Type B pancreatic cell (in vitro differentiated cells): Measurements from ENCODE around the gene RGS10. TPM values are rescaled to one million over a fixed set of nuclear protein-coding genes. Genes with fewer than 3 reads are reported as not detected.

Experiments
- DNase-seq: peaks from one replicate; pipeline ENCODE4 v3.0.0; 2021; ENCODE audit warnings: mixed read lengths; ENCODE audit not compliant: unreplicated experiment; ENCODE audit errors: extremely low spot score
- H3K27ac Mint-ChIP-seq: 2 replicates; pipeline ENCODE4 v1.8.0; 2021; ENCODE audit warnings: mild to moderate bottlenecking, mixed read lengths
- H3K27me3 Mint-ChIP-seq: 2 replicates; pipeline ENCODE4 v1.8.0; 2021; ENCODE audit warnings: mixed read lengths
- H3K36me3 Mint-ChIP-seq: 2 replicates; pipeline ENCODE4 v1.8.0; 2021; ENCODE audit warnings: mixed read lengths
- H3K4me1 Mint-ChIP-seq: one replicate; pipeline ENCODE4 v1.8.0; 2021; ENCODE audit warnings: mixed read lengths; ENCODE audit not compliant: unreplicated experiment
- H3K4me3 Mint-ChIP-seq: 2 replicates; pipeline ENCODE4 v1.8.0; 2021; ENCODE audit warnings: mild to moderate bottlenecking, mixed read lengths
- H3K9me3 Mint-ChIP-seq: 2 replicates; pipeline ENCODE4 v1.8.0; 2021; ENCODE audit warnings: mixed read lengths
- total RNA-seq: library from RNA; stranded (reverse); gene quantifications from 2 replicates; pipeline ENCODE4 v1.2.1, GENCODE V29; 2021; ENCODE audit warnings: low replicate concordance
- TF ChIP-seq, protein P1 (sequence below): fragments of 200-600 bp; sonication (generic); conservative IDR thresholded peaks from 2 replicates; pipeline ENCODE4 v1.5.0; 2021; ENCODE audit warnings: antibody characterized with exemption, mild to moderate bottlenecking

RGS10 gene
- total RNA-seq, 1 donor from 2014 or later = 10.2 TPM

DNA sequence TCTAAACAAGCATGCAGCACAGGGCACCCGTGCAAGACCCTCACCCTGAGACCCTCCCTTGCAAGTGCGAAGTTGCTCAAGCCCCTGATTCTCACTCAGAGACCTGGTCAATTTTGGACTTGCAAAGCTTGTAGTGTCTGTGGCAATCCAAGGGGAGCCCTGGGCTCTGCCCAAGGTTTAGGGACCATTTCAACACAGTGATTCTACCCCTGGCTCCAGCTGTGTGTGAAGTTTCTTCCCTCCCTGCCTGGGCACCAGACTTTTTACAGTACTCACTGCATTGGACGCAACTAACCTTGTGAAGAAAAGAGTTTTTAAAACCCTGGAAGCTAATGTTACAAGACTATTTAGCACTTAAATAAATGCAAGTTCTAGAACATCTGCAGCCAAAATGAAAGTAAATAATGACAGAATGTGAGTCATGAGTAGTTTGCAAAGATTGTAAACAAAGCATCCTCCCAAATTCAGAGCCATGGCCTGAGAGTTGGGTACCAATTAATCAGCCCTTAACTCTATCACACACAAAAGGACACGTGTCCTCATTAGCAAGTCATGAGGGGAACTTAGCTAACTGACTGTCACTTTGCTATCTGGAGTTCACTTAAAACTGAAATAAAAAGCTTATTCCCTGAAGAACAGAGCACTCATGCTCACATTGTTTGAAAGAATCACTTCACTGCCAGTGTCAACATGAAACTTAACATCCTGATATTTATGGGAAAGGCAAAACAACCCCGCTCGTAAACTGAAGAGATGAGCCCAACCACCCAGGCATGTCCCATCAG is 48.1 kb downstream of the RGS10 start:
- DNase-seq = no peak
- H3K27ac Mint-ChIP-seq = no peak overlapping the region
- TF ChIP-seq, protein P1, sequence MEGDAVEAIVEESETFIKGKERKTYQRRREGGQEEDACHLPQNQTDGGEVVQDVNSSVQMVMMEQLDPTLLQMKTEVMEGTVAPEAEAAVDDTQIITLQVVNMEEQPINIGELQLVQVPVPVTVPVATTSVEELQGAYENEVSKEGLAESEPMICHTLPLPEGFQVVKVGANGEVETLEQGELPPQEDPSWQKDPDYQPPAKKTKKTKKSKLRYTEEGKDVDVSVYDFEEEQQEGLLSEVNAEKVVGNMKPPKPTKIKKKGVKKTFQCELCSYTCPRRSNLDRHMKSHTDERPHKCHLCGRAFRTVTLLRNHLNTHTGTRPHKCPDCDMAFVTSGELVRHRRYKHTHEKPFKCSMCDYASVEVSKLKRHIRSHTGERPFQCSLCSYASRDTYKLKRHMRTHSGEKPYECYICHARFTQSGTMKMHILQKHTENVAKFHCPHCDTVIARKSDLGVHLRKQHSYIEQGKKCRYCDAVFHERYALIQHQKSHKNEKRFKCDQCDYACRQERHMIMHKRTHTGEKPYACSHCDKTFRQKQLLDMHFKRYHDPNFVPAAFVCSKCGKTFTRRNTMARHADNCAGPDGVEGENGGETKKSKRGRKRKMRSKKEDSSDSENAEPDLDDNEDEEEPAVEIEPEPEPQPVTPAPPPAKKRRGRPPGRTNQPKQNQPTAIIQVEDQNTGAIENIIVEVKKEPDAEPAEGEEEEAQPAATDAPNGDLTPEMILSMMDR = no peak

DNA sequence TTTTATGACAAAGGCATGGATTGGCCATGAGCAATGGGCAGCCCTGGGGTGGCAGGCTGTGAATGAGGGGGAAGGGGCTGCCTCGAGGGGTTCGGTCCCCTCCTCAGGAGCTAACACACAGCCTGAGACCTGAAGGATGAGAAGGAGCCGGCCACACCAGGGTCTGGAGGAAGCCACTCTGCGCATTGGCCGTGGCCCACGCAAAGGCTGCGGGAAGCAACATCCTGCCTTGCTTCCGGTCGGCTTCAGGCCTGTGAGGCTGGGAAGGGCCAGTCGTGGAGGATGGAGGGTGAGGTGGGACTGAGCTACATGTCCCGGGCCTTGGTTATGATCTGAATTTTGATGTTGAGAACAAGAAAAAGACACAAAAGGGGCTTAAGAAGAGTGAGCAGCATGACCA is 49.4 kb downstream of the RGS10 start:
- no peaks in the 10 kb centered on the region for H3K4me1 Mint-ChIP-seq
- no peaks in the 10 kb centered on the region for H3K9me3 Mint-ChIP-seq
- no peak for DNase-seq
- H3K27ac Mint-ChIP-seq = no peak overlapping the region
- TF ChIP-seq, protein P1 = no peak
- no peak overlapping the region for H3K4me3 Mint-ChIP-seq
- H3K27me3 Mint-ChIP-seq = no peaks in the 10 kb centered on the region
- H3K36me3 Mint-ChIP-seq = no peaks in the 10 kb centered on the region

More for the DNA sequence above, 48.1 kb downstream of the RGS10 start:
- Mint-ChIP-seq H3K4me3 (no peak overlapping the region), H3K4me1 (peaks cover 4% of the 10 kb centered on the region), H3K36me3 (no peaks in the 10 kb centered on the region), H3K27me3 (no peaks in the 10 kb centered on the region), H3K9me3 (no peaks in the 10 kb centered on the region)

DNA sequence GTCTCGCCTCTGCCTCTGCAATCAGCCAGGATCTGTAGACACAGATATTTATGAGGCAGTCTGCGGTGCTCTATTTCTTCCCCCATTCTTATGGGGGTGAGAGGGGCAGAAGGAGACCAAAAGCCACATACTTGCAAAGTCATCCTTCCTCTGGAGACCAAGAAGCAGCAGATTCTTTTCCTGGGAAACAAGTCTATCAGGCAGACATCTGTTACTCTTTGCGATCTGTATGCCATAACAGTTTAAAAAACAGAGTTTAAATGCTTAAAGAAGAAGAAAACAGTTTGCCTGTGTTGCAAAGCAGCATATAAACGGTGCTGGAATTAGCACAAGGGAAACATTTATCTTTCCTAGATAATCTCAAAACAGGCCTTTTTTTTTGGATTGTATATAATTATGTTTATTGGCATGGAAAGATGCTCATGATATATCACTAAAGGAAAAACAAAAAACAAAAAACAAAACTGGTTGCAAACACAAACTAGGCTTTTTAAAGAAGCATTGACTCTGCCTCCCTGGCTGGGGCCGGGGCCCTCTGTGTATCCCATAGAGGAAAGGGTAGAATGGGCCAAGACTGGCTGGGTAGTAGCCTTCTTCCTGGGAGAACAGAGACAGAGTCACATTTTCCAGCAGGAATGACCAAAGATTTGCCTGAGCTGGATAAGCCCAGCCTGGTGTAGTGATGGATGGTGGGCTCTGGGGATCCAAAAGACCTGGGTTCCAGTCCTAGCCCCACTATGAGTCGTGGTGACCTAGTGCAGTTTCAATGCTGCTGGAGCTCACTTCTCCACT is 50.4 kb downstream of the RGS10 start:
- TF ChIP-seq, protein P1 = no peak
- no peaks in the 10 kb centered on the region for H3K4me1 Mint-ChIP-seq
- H3K4me3 Mint-ChIP-seq = no peak overlapping the region

DNA sequence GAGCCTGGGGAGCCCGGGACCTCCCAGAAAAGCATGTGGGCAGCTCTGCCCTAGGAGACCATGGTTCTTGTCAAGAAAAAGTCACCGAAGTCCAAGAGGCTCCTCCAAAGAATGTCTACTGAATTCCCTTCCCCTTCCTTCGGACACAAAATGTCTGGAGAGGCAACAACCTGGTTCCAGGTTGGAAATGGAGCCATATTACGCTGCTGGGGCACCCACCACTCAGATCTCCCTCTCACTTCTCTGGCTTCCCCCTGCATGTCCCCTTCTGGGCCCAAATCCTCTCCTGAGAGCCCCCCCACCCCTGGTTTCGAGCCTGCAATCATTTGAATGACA is 52.6 kb downstream of the RGS10 start:
- no peak overlapping the region for H3K4me3 Mint-ChIP-seq
- no peaks in the 10 kb centered on the region for H3K4me1 Mint-ChIP-seq
- H3K27ac Mint-ChIP-seq = no peak overlapping the region
- H3K36me3 Mint-ChIP-seq = no peaks in the 10 kb centered on the region
- H3K27me3 Mint-ChIP-seq = no peaks in the 10 kb centered on the region
- H3K9me3 Mint-ChIP-seq = no peaks in the 10 kb centered on the region
- no peak for DNase-seq
- TF ChIP-seq, protein P1 = no peak

More for the DNA sequence above, 50.4 kb downstream of the RGS10 start:
- no peaks in the 10 kb centered on the region for H3K27me3 Mint-ChIP-seq
- H3K36me3 Mint-ChIP-seq = no peaks in the 10 kb centered on the region
- DNase-seq = no peak
- no peaks in the 10 kb centered on the region for H3K9me3 Mint-ChIP-seq
- no peak overlapping the region for H3K27ac Mint-ChIP-seq

DNA sequence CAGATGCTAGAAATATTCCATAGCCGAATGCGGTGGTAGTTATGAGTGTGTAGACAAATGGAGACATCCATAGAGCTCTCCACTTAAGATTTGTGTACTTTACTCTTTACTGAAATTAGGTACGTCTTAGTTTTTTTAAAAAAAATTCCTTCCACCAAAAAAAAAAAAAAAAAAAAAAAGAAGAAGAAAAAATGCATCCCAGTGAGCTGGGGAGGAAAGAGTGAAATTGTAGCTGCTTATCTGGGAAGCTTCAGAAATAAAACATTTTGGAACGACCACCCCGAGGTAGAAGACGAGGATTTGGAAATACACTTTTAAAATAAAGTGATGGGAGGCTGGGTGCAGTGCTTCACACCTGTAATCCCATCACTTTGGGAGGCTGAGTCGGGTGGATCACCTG is 53.8 kb downstream of the RGS10 start:
- no peaks in the 10 kb centered on the region for H3K9me3 Mint-ChIP-seq
- DNase-seq = no peak
- H3K27ac Mint-ChIP-seq = no peak overlapping the region
- H3K27me3 Mint-ChIP-seq = no peaks in the 10 kb centered on the region
- no peaks in the 10 kb centered on the region for H3K4me1 Mint-ChIP-seq
- H3K4me3 Mint-ChIP-seq = no peak overlapping the region
- no peaks in the 10 kb centered on the region for H3K36me3 Mint-ChIP-seq
- TF ChIP-seq, protein P1 = no peak
